Esophagus squamous epithelium (tissue), 4 donors: ENCODE results near the gene FBXL7.

Source experiments
- CTCF ChIP-seq, 6 experiments: fragments of 450-650 bp in 4 of 6; fragments of 200-600 bp in 2 of 6; sonication (generic) in 2 of 6; IDR thresholded peaks; one replicate each; pipeline ENCODE4 v1.5.1; 2016 to 2019; ENCODE audit warnings: antibody characterized with exemption in 6 of 6, mild to moderate bottlenecking in 4 of 6, moderate library complexity in 4 of 6
- POLR2A ChIP-seq, 4 donors: fragments of 450-650 bp; IDR thresholded peaks; one replicate each; pipeline ENCODE4 v1.6.1; 2017; ENCODE audit warnings: antibody characterized with exemption in 4 of 4, mild to moderate bottlenecking in 4 of 4, moderate library complexity in 3 of 4

GRCh38 chr5:15693382-15693728 is 193.4 kb downstream of the FBXL7 start:
- TF ChIP-seq CTCF (IDR thresholded peaks at IDR 0.05) (no peak), POLR2A (IDR thresholded peaks at IDR 0.05) (no peak)
